H9 (cell line): ENCODE data around the gene CSNK1E. TPM values are rescaled to one million over a fixed set of nuclear protein-coding genes. Genes with fewer than 3 reads are reported as not detected.
A peak's percentile ranks its signal among the peaks of the same experiment; 100 is the strongest.

Experiments used
- DNase-seq: peaks from one replicate; pipeline ENCODE4 v3.0.0-alpha.2; 2017
- H2AFZ ChIP-seq: one replicate; pipeline ENCODE4 v1.6.1; 2013; ENCODE audit warnings: mild to moderate bottlenecking, low read length, control low read depth, moderate library complexity
- H2AK5ac ChIP-seq: 2 replicates; pipeline ENCODE4 v1.6.1; 2013; ENCODE audit warnings: low read length, control low read depth, mixed read lengths; ENCODE audit not compliant: insufficient read length
- H2BK120ac ChIP-seq: one replicate; pipeline ENCODE4 v1.6.1; 2013; ENCODE audit warnings: low read depth, mild to moderate bottlenecking, low read length, control low read depth, inconsistent platforms; ENCODE audit not compliant: poor library complexity, severe bottlenecking
- H2BK12ac ChIP-seq: 2 replicates; pipeline ENCODE4 v1.6.1; 2013; ENCODE audit warnings: low read length, control low read depth, mixed read lengths, low read depth; ENCODE audit not compliant: insufficient read length
- H2BK15ac ChIP-seq: 2 replicates; pipeline ENCODE4 v1.6.1; 2013; ENCODE audit warnings: low read depth, low read length, control low read depth
- H2BK20ac ChIP-seq: one replicate; pipeline ENCODE4 v1.6.1; 2013; ENCODE audit warnings: low read depth, mild to moderate bottlenecking, low read length, control low read depth, inconsistent platforms; ENCODE audit not compliant: poor library complexity, severe bottlenecking
- H2BK5ac ChIP-seq: 2 replicates; pipeline ENCODE4 v1.6.1; 2013; ENCODE audit warnings: low read length, control low read depth, mixed read lengths; ENCODE audit not compliant: insufficient read length
- H3K14ac ChIP-seq: 2 replicates; pipeline ENCODE4 v1.6.1; 2013; ENCODE audit warnings: low read length, control low read depth; ENCODE audit not compliant: insufficient read depth
- H3K18ac ChIP-seq: 2 replicates; pipeline ENCODE4 v1.6.1; 2013; ENCODE audit warnings: low read depth, mild to moderate bottlenecking, mixed read lengths, low read length, control low read depth; ENCODE audit not compliant: insufficient read length
- H3K23ac ChIP-seq: 2 replicates; pipeline ENCODE4 v1.6.1; 2013; ENCODE audit warnings: low read length, control low read depth, mixed read lengths, low read depth; ENCODE audit not compliant: insufficient read length
- H3K23me2 ChIP-seq: 2 replicates; pipeline ENCODE4 v1.6.1; 2013; ENCODE audit warnings: low read depth, mild to moderate bottlenecking, mixed read lengths, low read length, control low read depth; ENCODE audit not compliant: insufficient read length, poor library complexity, severe bottlenecking
- H3K27ac ChIP-seq: 2 replicates; pipeline ENCODE4 v1.5.1; 2013; ENCODE audit warnings: low read length, control low read depth, mixed read lengths, low read depth; ENCODE audit not compliant: insufficient read length
- H3K27me3 ChIP-seq: 2 replicates; pipeline ENCODE4 v1.6.1; 2013; ENCODE audit warnings: low read length, control low read depth, inconsistent platforms; ENCODE audit not compliant: insufficient read depth
- H3K4ac ChIP-seq: 2 replicates; pipeline ENCODE4 v1.6.1; 2013; ENCODE audit warnings: low read depth, mild to moderate bottlenecking, control low read depth, inconsistent platforms, low read length, moderate library complexity
- H3K4me1 ChIP-seq: 2 replicates; pipeline ENCODE4 v1.6.1; 2013; ENCODE audit warnings: low read length, control low read depth, inconsistent platforms; ENCODE audit not compliant: insufficient read depth
- H3K4me2 ChIP-seq: 2 replicates; pipeline ENCODE4 v1.6.1; 2013; ENCODE audit warnings: low read length, control low read depth, mixed read lengths; ENCODE audit not compliant: insufficient read length, insufficient read depth
- H3K56ac ChIP-seq: 2 replicates; pipeline ENCODE4 v1.6.1; 2013; ENCODE audit warnings: low read depth, mild to moderate bottlenecking, mixed read lengths, low read length, control low read depth; ENCODE audit not compliant: insufficient read length
- H3K79me1 ChIP-seq: 2 replicates; pipeline ENCODE4 v1.6.1; 2013; ENCODE audit warnings: low read depth, mild to moderate bottlenecking, moderate library complexity, low read length, control low read depth, inconsistent platforms; ENCODE audit not compliant: insufficient read depth, poor library complexity, severe bottlenecking
- H3K79me2 ChIP-seq: 2 replicates; pipeline ENCODE4 v1.6.1; 2013; ENCODE audit warnings: low read length, control low read depth, inconsistent platforms; ENCODE audit not compliant: insufficient read depth
- H3K9ac ChIP-seq: 2 replicates; pipeline ENCODE4 v1.6.1; 2013; ENCODE audit warnings: low read length, control low read depth, mixed read lengths; ENCODE audit not compliant: insufficient read length; ENCODE audit errors: extremely low read depth
- H3K9me3 ChIP-seq: one replicate; pipeline ENCODE4 v1.6.1; 2013; ENCODE audit warnings: low read depth, low read length, inconsistent platforms; ENCODE audit not compliant: control insufficient read depth
- H3T11ph ChIP-seq: one replicate; pipeline ENCODE4 v1.6.1; 2013; ENCODE audit warnings: mild to moderate bottlenecking, low read length, control low read depth, inconsistent platforms
- H4K20me1 ChIP-seq: one replicate; pipeline ENCODE4 v1.6.1; 2013; ENCODE audit not compliant: control insufficient read depth, insufficient read length, insufficient read depth
- H4K5ac ChIP-seq: 2 replicates; pipeline ENCODE4 v1.6.1; 2013; ENCODE audit warnings: low read depth, mild to moderate bottlenecking, mixed read lengths, low read length, control low read depth; ENCODE audit not compliant: insufficient read length
- H4K8ac ChIP-seq: replicated peaks from 2 replicates; pipeline ENCODE4 v1.6.1; 2013; ENCODE audit warnings: low read length, control low read depth, mixed read lengths, low read depth; ENCODE audit not compliant: insufficient read length
- H4K91ac ChIP-seq: 2 replicates; pipeline ENCODE4 v1.6.1; 2013; ENCODE audit warnings: low read depth, mild to moderate bottlenecking, moderate library complexity, mixed read lengths, low read length, control low read depth; ENCODE audit not compliant: insufficient read length
- H3K27ac Mint-ChIP-seq, 3 experiments: 2 replicates in 2 of 3; 3 replicates in 1 of 3; pipeline ENCODE4 v1.8.0; 2020 to 2021; ENCODE audit warnings: mixed read lengths in 3 of 3, mild to moderate bottlenecking in 1 of 3, moderate library complexity in 1 of 3
- H3K27me3 Mint-ChIP-seq: 2 replicates; pipeline ENCODE4 v1.8.0; 2021; ENCODE audit warnings: low read depth, mild to moderate bottlenecking, moderate library complexity, mixed read lengths
- H3K36me3 Mint-ChIP-seq, 3 experiments: 2 replicates in 2 of 3; 3 replicates in 1 of 3; pipeline ENCODE4 v1.8.0; 2020 to 2021; ENCODE audit warnings: low read depth in 3 of 3, mixed read lengths in 3 of 3; ENCODE audit not compliant: insufficient read depth in 1 of 3
- H3K4me1 Mint-ChIP-seq, 2 experiments: 2 replicates each; pipeline ENCODE4 v1.8.0; 2020; ENCODE audit warnings: mixed read lengths in 2 of 2
- H3K4me3 Mint-ChIP-seq, 2 experiments: 2 replicates in 1 of 2; 3 replicates in 1 of 2; pipeline ENCODE4 v1.8.0; 2020 to 2021; ENCODE audit warnings: mild to moderate bottlenecking in 2 of 2, mixed read lengths in 2 of 2, moderate library complexity in 1 of 2
- H3K9me3 Mint-ChIP-seq, 2 experiments: 2 replicates in 1 of 2; 3 replicates in 1 of 2; pipeline ENCODE4 v1.8.0; 2020; ENCODE audit warnings: mild to moderate bottlenecking in 2 of 2, mixed read lengths in 2 of 2, moderate library complexity in 1 of 2
- WGBS: extraction: QIAGEN DNeasy Blood & Tissue Kit; methylation state at CpG from one replicate; pipeline ENCODE4 v1.1.7; 2013; ENCODE audit warnings: missing lambda C conversion rate, low lambda C conversion rate, mixed read lengths; ENCODE audit not compliant: insufficient read length; ENCODE audit errors: extremely low coverage; 5-methylcytosine and 5-hydroxymethylcytosine counted together
- total RNA-seq: library from RNA; stranded (reverse); gene quantifications from 2 replicates; pipeline ENCODE4 v1.2.1, GENCODE V29; 2021
- TF ChIP-seq, protein P1 (sequence below): fragments of 200-600 bp; sonication (generic); conservative IDR thresholded peaks from 3 replicates; pipeline ENCODE4 v1.8.0; 2021; ENCODE audit warnings: antibody characterized with exemption, mild to moderate bottlenecking

The CSNK1E gene
- total RNA-seq, 1 experiment from 2014 or later, result 236 TPM

DNA sequence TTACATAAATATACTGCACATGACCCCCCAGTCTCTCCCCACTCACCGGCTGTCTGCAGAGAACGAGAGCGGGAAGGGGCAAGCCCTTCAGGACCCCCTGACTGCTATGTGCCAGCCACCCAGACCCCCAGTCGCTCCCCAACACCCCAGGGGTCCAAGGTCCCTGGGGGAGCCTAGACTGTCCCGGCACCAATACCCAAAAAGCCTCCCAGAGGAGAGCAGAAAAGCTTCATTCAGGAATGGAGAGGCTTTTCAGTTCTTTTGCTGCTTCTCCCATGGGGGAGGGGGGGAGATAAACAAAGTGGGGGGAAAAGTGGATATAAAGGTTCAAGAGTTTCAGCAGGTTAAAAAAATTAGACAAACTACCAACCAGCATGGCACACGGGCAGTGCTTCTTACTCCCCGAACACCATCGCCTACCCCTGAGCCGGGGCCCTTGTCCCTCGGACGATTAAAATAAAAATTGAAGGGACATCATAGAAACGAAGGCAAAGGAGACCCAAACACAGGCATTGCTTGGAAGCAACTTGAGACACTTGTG lies 1.3 kb downstream of the CSNK1E start:
- Mint-ChIP-seq H3K4me1 (peaks cover 72 to 82% of the 10 kb centered on the region in 2 experiments), H3K36me3 (peaks cover 21 to 53% (median 32%) of the 10 kb centered on the region in 3 experiments; a peak in 6 of 7 replicates)

More for the DNA sequence above, 1.3 kb downstream of the CSNK1E start:
- H2BK120ac ChIP-seq, result no peak overlapping the region
- no peak overlapping the region for H3K27ac ChIP-seq
- no peak overlapping the region for H3K4ac ChIP-seq
- whole genome bisulfite sequencing, result no CpG with 5 or more reads among the region's 12 CpGs
- H2AFZ ChIP-seq, result no peak overlapping the region
- Mint-ChIP-seq H3K9me3 (no peaks in the 10 kb centered on the region; a peak in 1 of 5 replicates), H3K27ac (peak overlapping the region; percentile 95 to 100 (median 97)), H3K27me3 (no peaks in the 10 kb centered on the region), H3K4me3 (peak overlapping the region; percentile 93 to 97)
- H4K91ac ChIP-seq, result no peak overlapping the region
- TF ChIP-seq, protein P1, sequence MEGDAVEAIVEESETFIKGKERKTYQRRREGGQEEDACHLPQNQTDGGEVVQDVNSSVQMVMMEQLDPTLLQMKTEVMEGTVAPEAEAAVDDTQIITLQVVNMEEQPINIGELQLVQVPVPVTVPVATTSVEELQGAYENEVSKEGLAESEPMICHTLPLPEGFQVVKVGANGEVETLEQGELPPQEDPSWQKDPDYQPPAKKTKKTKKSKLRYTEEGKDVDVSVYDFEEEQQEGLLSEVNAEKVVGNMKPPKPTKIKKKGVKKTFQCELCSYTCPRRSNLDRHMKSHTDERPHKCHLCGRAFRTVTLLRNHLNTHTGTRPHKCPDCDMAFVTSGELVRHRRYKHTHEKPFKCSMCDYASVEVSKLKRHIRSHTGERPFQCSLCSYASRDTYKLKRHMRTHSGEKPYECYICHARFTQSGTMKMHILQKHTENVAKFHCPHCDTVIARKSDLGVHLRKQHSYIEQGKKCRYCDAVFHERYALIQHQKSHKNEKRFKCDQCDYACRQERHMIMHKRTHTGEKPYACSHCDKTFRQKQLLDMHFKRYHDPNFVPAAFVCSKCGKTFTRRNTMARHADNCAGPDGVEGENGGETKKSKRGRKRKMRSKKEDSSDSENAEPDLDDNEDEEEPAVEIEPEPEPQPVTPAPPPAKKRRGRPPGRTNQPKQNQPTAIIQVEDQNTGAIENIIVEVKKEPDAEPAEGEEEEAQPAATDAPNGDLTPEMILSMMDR, result no peak
- H3K4me1 ChIP-seq, result peaks cover 10% of the 10 kb centered on the region; the same call in 1 of the 2 replicates
- no peak overlapping the region for H2AK5ac ChIP-seq
- H2BK15ac ChIP-seq, result no peak overlapping the region
- H2BK5ac ChIP-seq, result no peak overlapping the region
- H3K56ac ChIP-seq, result no peak overlapping the region
- H3K9me3 ChIP-seq, result no peaks in the 10 kb centered on the region
- peaks cover 2% of the 10 kb centered on the region for H4K20me1 ChIP-seq
- no peak overlapping the region for H4K5ac ChIP-seq
- peaks cover 13% of the 10 kb centered on the region for H3K23me2 ChIP-seq
- H2BK12ac ChIP-seq, result no peak overlapping the region
- no peak overlapping the region for H3K23ac ChIP-seq
- H3K79me2 ChIP-seq, result peaks cover 53% of the 10 kb centered on the region; the same call in 1 of the 2 replicates
- DNase-seq, result no peak
- no peak overlapping the region for H3K18ac ChIP-seq
- H3K79me1 ChIP-seq, result no peaks in the 10 kb centered on the region
- peak overlapping the region; percentile 97 for H3K9ac ChIP-seq
- H3T11ph ChIP-seq, result no peak overlapping the region
- no peaks in the 10 kb centered on the region for H3K27me3 ChIP-seq
- H2BK20ac ChIP-seq, result no peak overlapping the region
- peak overlapping the region; percentile 25 for H3K14ac ChIP-seq
- H4K8ac ChIP-seq, result no peak overlapping the region
- H3K4me2 ChIP-seq, result peak overlapping the region; percentile 85
